Testis (tissue), 3 donors: ENCODE data around the gene ST6GALNAC2. TPM values are rescaled to one million over a fixed set of nuclear protein-coding genes. Genes with fewer than 3 reads are reported as not detected.
A peak's percentile ranks its signal among the peaks of the same experiment; 100 is the strongest.

Experiments used
- DNase-seq: peaks from one replicate; pipeline ENCODE4 v3.0.0-alpha.2; 2019
- H3K27ac ChIP-seq, 2 donors: fragments of 200-600 bp; sonication (generic); one replicate each; pipeline ENCODE4 v1.5.1; 2019
- H3K27me3 ChIP-seq: fragments of 200-600 bp; sonication (generic); one replicate; pipeline ENCODE4 v1.5.1; 2019
- H3K36me3 ChIP-seq: fragments of 200-600 bp; sonication (generic); one replicate; pipeline ENCODE4 v1.5.1; 2017; ENCODE audit warnings: low read depth; ENCODE audit errors: missing control alignments
- H3K4me1 ChIP-seq: fragments of 200-600 bp; sonication (generic); one replicate; pipeline ENCODE4 v1.5.1; 2019
- H3K4me3 ChIP-seq, 2 donors: fragments of 200-600 bp; sonication (generic); one replicate each; pipeline ENCODE4 v1.5.1; 2017 to 2019
- H3K9me3 ChIP-seq: fragments of 200-600 bp; sonication (generic); one replicate; pipeline ENCODE4 v1.5.1; 2017
- CTCF ChIP-seq, 3 experiments: fragments of 450-650 bp in 2 of 3; fragments of 200-600 bp in 1 of 3; sonication (generic) in 1 of 3; IDR thresholded peaks; one replicate each; pipeline ENCODE4 v1.5.1; 2016 to 2019; ENCODE audit warnings: antibody characterized with exemption in 3 of 3, mild to moderate bottlenecking in 2 of 3, moderate library complexity in 1 of 3
- POLR2A ChIP-seq: fragments of 450-650 bp; IDR thresholded peaks from one replicate; pipeline ENCODE4 v1.6.1; 2017; ENCODE audit warnings: antibody characterized with exemption, mild to moderate bottlenecking, moderate library complexity
- WGBS, 2 donors: methylation state at CpG; one replicate each; pipeline ENCODE4 v1.1.5; 2018; 5-methylcytosine and 5-hydroxymethylcytosine counted together
- intact Hi-C: fragments of 100-400 bp; cut with DNase I; formaldehyde crosslinking; loops from one replicate; pipeline ENCODE4 v1.15.1; 2023; ENCODE audit warnings: low total_unique reads
- polyA plus RNA-seq: library from polyadenylated mRNA; stranded (reverse); fragments of 350-450 nt; fragmentation: Illumina TruSeq; extraction: RNeasy Lipid Tissue Mini Kit (QIAGEN cat#74804); gene quantifications from one replicate; pipeline ENCODE4 v1.2.3, GENCODE V29; 2014; ENCODE audit warnings: low read depth, low replicate concordance; ENCODE audit not compliant: insufficient read depth
- total RNA-seq, 2 donors: library from RNA; depleted of rRNA; stranded (reverse); fragments of >200 nt; gene quantifications; one replicate each; pipeline ENCODE4 v1.2.3, GENCODE V29; 2016

Gene ST6GALNAC2
- total and polyA plus RNA-seq, 3 donors from 2014 or later = 29.7 to 107 (median 87.5) TPM

GRCh38 chr17:76598004-76598439, 12.4 kb upstream of the ST6GALNAC2 start:
- Histone ChIP-seq H3K9me3 (no peaks in the 10 kb centered on the region), H3K36me3 (no peaks in the 10 kb centered on the region), H3K4me3 (no peak overlapping the region), H3K27ac (no peak overlapping the region), H3K4me1 (peaks cover 8% of the 10 kb centered on the region), H3K27me3 (no peaks in the 10 kb centered on the region)
- DNase-seq = no peak
- 36 to 48% methylated on average over 2 of the region's 2 CpGs for WGBS, 2 donors
- intact Hi-C loops = no loop called here
- TF ChIP-seq CTCF (IDR thresholded peaks at IDR 0.05) = no peak
- no peak for TF ChIP-seq POLR2A

- intact Hi-C loops = no loop called here
- Histone ChIP-seq H3K9me3 (no peaks in the 10 kb centered on the region), H3K4me1 (peaks cover 8% of the 10 kb centered on the region), H3K4me3 (no peak overlapping the region), H3K27me3 (no peaks in the 10 kb centered on the region), H3K27ac (no peak overlapping the region), H3K36me3 (no peaks in the 10 kb centered on the region)
- WGBS, 2 donors = 62 to 70% methylated on average over 12 of the region's 12 CpGs
- DNase-seq = peak; percentile 46
- TF ChIP-seq POLR2A (no peak), CTCF (IDR thresholded peaks at IDR 0.05) (no peak)
Observed at GRCh38 chr17:76597156-76598003, 11.7 kb upstream of the ST6GALNAC2 start.

- H3K27ac ChIP-seq = no peak overlapping the region
- WGBS, 2 donors = 81 to 84% methylated on average over 3 of the region's 3 CpGs
- TF ChIP-seq CTCF (IDR thresholded peaks at IDR 0.05) = no peak
- no peak for TF ChIP-seq POLR2A
- no peak overlapping the region for H3K4me3 ChIP-seq
- H3K4me1 ChIP-seq = no peaks in the 10 kb centered on the region
- intact Hi-C loops = no loop called here
- DNase-seq = no peak
- H3K27me3 ChIP-seq = no peaks in the 10 kb centered on the region
- no peaks in the 10 kb centered on the region for H3K9me3 ChIP-seq
- H3K36me3 ChIP-seq = no peaks in the 10 kb centered on the region
Observed at GRCh38 chr17:76594690-76595089, 9.0 kb upstream of the ST6GALNAC2 start.

- H3K27me3 ChIP-seq = no peaks in the 10 kb centered on the region
- no peaks in the 10 kb centered on the region for H3K36me3 ChIP-seq
- H3K4me3 ChIP-seq = no peak overlapping the region
- no peaks in the 10 kb centered on the region for H3K4me1 ChIP-seq
- H3K9me3 ChIP-seq = no peaks in the 10 kb centered on the region
- TF ChIP-seq POLR2A = no peak
- no peak for TF ChIP-seq CTCF (IDR thresholded peaks at IDR 0.05)
- intact Hi-C loops = no loop called here
- no peak overlapping the region for H3K27ac ChIP-seq
- DNase-seq = no peak
- WGBS, 2 donors = 85 to 89% methylated on average over 4 of the region's 4 CpGs
Observed at GRCh38 chr17:76593959-76594358, 8.3 kb upstream of the ST6GALNAC2 start.
